ENCODE results near the gene B4GALT2.
A peak's percentile ranks its signal among the peaks of the same experiment; 100 is the strongest.

The B4GALT2 gene

GRCh38 chr1:43933386-43934100, 45.5 kb upstream of the B4GALT2 start, which contains the start of gene ARTN:
Gene ARTN, plus strand, starts transcription at chr1:43933801. Its CDS starts 1,856 bp downstream, at chr1:43935657.
- TF ChIP-seq CTCF (IDR thresholded peaks at IDR 0.05; ENCODE audit: low read depth, low read length) = no peak
- peak in 1 of 2 donors; percentile 6 for DNase-seq (ENCODE audit: low read depth in 2 of 2)
- peak within 1 kb of the TSS; percentile 39 to 43 for H3K4me3 ChIP-seq (replicated peaks in 1 of 2; ENCODE audit: low read depth in 2 of 2, low read length in 2 of 2)

GRCh38 chr1:43934101-43934985, 44.7 kb upstream of the B4GALT2 start:
- TF ChIP-seq CTCF (IDR thresholded peaks at IDR 0.05; ENCODE audit: low read depth, low read length) = peak; percentile 97
- DNase-seq (ENCODE audit: low read depth in 2 of 2) = peak; percentile 66 to 69
- no peak overlapping the region for H3K4me3 ChIP-seq (replicated peaks in 1 of 2; ENCODE audit: low read depth in 2 of 2, low read length in 2 of 2)

- DNase-seq (ENCODE audit: low read depth in 2 of 2) = no peak
- no peak overlapping the region for H3K4me3 ChIP-seq (replicated peaks in 1 of 2; ENCODE audit: low read depth in 2 of 2, low read length in 2 of 2)
- no peak for TF ChIP-seq CTCF (IDR thresholded peaks at IDR 0.05; ENCODE audit: low read depth, low read length)
Observed at GRCh38 chr1:43934986-43935324, 44.1 kb upstream of the B4GALT2 start.

GRCh38 chr1:43935711-43936427, 43.1 kb upstream of the B4GALT2 start:
- peak overlapping the region in 1 of 2 donors; percentile 10 for H3K4me3 ChIP-seq (replicated peaks in 1 of 2; ENCODE audit: low read depth in 2 of 2, low read length in 2 of 2)

GRCh38 chr1:43936431-43937151, 42.4 kb upstream of the B4GALT2 start:
- peak; percentile 1 for TF ChIP-seq CTCF (IDR thresholded peaks at IDR 0.05; ENCODE audit: low read depth, low read length)
- peak overlapping the region in 1 of 2 donors; percentile 10 for H3K4me3 ChIP-seq (replicated peaks in 1 of 2; ENCODE audit: low read depth in 2 of 2, low read length in 2 of 2)
- DNase-seq (ENCODE audit: low read depth in 2 of 2) = peak; percentile 26 to 35

More at GRCh38 chr1:43935711-43936427, 43.1 kb upstream of the B4GALT2 start:
- no peak for TF ChIP-seq CTCF (IDR thresholded peaks at IDR 0.05; ENCODE audit: low read depth, low read length)
- no peak for DNase-seq (ENCODE audit: low read depth in 2 of 2)

Measured in cardiac fibroblast (primary cell).